Stimulated activated CD8-positive, alpha-beta memory T cell treated with anti-CD3 and anti-CD28 coated beads, Interleukin-2, amount 100 ng/mL, for 1 hour (primary cell): Measurements from ENCODE around the gene MLX.
A peak's percentile ranks its signal among the peaks of the same experiment; 100 is the strongest.

Experiments
- DNase-seq, 2 donors: peaks; one replicate each; pipeline ENCODE4 v3.0.0-alpha.2; 2020; ENCODE audit warnings: low read depth in 2 of 2

MLX gene

GRCh38 chr17:42566883-42567573, at the start of gene MLX:
Gene MLX, plus strand, starts transcription at chr17:42567100. Its CDS starts 25 bp downstream, at chr17:42567125.
- peak; percentile 82 to 85 for DNase-seq

- peak; percentile 63 to 68 for DNase-seq
Measured at GRCh38 chr17:42517516-42517915, 49.4 kb upstream of the MLX start.

- no peak for DNase-seq
Measured at GRCh38 chr17:42518046-42518754, 48.7 kb upstream of the MLX start.

GRCh38 chr17:42518755-42519545, 48.0 kb upstream of the MLX start:
- no peak for DNase-seq

GRCh38 chr17:42519546-42520491, 47.1 kb upstream of the MLX start:
- no peak for DNase-seq

GRCh38 chr17:42520540-42520951, 46.4 kb upstream of the MLX start:
- no peak for DNase-seq

- DNase-seq, result no peak
Measured at GRCh38 chr17:42521036-42521435, 45.9 kb upstream of the MLX start.

- DNase-seq, result no peak
Measured at GRCh38 chr17:42521666-42522262, 45.1 kb upstream of the MLX start.

GRCh38 chr17:42522263-42522790, 44.6 kb upstream of the MLX start:
- no peak for DNase-seq

GRCh38 chr17:42522798-42523278, 44.1 kb upstream of the MLX start:
- DNase-seq, result no peak

- no peak for DNase-seq
Measured at GRCh38 chr17:42525221-42525620, 41.7 kb upstream of the MLX start.

GRCh38 chr17:42526031-42526444, 40.9 kb upstream of the MLX start:
- no peak for DNase-seq

GRCh38 chr17:42527932-42528331, 39.0 kb upstream of the MLX start:
- DNase-seq, result no peak

- no peak for DNase-seq
Measured at GRCh38 chr17:42529061-42529460, 37.8 kb upstream of the MLX start.

GRCh38 chr17:42530952-42531454, 35.9 kb upstream of the MLX start:
- DNase-seq, result no peak

- peak in 1 of 2 donors; percentile 14 for DNase-seq
Measured at GRCh38 chr17:42531455-42532354, 35.2 kb upstream of the MLX start.

- DNase-seq, result no peak
Measured at GRCh38 chr17:42535155-42536047, 31.5 kb upstream of the MLX start.

GRCh38 chr17:42536048-42536371, 30.9 kb upstream of the MLX start, which contains the start of gene NAGLU:
Gene NAGLU, plus strand, starts transcription at chr17:42536241. Its CDS starts 32 bp downstream, at chr17:42536273.
- peak; percentile 62 to 73 for DNase-seq
